ENCODE data around the gene PRKD1.

PRKD1 gene

GRCh38 chr14:29918981-29919380, 8.7 kb downstream of the PRKD1 start:
- no peak overlapping the region for H3K27ac Mint-ChIP-seq
- no peaks in the 10 kb centered on the region for H3K4me1 Mint-ChIP-seq
- no peak for ATAC-seq
- H3K4me3 Mint-ChIP-seq, result no peak overlapping the region
- no peaks in the 10 kb centered on the region for H3K36me3 Mint-ChIP-seq
- H3K9me3 Mint-ChIP-seq, result peaks cover 3% of the 10 kb centered on the region
- H3K27me3 Mint-ChIP-seq, result no peaks in the 10 kb centered on the region

GRCh38 chr14:29913566-29913965, 14.1 kb downstream of the PRKD1 start:
- no peaks in the 10 kb centered on the region for H3K27me3 Mint-ChIP-seq
- no peaks in the 10 kb centered on the region for H3K4me1 Mint-ChIP-seq
- H3K4me3 Mint-ChIP-seq, result no peak overlapping the region
- no peak overlapping the region for H3K27ac Mint-ChIP-seq
- ATAC-seq, result no peak
- no peaks in the 10 kb centered on the region for H3K9me3 Mint-ChIP-seq
- no peaks in the 10 kb centered on the region for H3K36me3 Mint-ChIP-seq

- H3K27me3 Mint-ChIP-seq, result no peaks in the 10 kb centered on the region
- H3K4me1 Mint-ChIP-seq, result no peaks in the 10 kb centered on the region
- H3K36me3 Mint-ChIP-seq, result no peaks in the 10 kb centered on the region
- H3K4me3 Mint-ChIP-seq, result no peak overlapping the region
- no peak overlapping the region for H3K27ac Mint-ChIP-seq
- H3K9me3 Mint-ChIP-seq, result no peaks in the 10 kb centered on the region
- ATAC-seq, result no peak
These were observed 15.8 kb downstream of the PRKD1 start for GRCh38 chr14:29911810-29912209.

DNA sequence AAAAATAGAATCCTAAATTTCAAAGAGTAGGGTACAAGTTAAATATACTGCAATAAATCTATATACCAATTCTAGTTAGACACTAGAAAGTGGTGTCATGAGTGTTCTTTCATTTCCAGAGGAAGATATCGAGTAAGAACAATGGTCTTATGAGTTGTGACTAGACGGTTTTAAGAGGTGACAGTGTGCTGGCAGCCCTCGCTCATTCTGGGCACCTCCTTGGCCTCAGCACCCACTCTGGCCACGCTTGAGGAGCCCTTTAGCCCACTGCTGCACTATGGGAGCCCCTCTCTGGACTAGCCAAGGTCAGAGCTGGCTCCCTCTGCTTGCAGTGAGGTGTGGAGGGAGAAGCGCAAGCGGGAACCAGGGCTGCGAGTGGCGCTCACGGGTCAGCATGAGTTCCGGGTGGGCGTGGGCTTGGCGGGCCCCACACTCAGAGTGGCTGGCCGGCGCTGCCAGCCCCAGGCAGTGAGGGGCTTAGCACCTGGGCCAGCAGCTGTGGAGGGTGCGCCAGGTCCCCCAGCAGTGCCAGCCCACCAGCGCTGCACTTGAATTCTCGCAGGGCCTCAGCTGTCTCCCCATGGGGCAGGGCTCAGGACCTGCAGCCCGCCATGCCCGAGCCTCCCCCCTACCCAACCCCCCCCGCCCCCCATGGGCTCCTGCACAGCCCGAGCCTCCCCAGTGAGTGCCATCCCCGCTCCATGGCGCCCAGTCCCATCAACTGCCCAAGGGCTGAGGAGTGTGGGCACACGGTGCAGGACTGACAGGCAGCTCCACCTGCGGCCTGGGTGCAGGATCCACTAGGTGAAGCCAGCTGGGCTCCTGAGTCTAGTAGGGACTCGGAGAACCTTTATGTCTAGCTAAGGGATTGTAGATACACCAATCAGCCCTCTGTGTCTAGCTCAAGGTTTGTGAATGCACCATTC, 18.7 kb downstream of the PRKD1 start:
- Mint-ChIP-seq H3K27me3 (no peaks in the 10 kb centered on the region), H3K9me3 (no peaks in the 10 kb centered on the region), H3K27ac (no peak overlapping the region), H3K4me3 (no peak overlapping the region), H3K4me1 (no peaks in the 10 kb centered on the region), H3K36me3 (no peaks in the 10 kb centered on the region)
- ATAC-seq, result no peak

GRCh38 chr14:29906256-29906870, 21.3 kb downstream of the PRKD1 start:
- ATAC-seq, result no peak
- H3K36me3 Mint-ChIP-seq, result no peaks in the 10 kb centered on the region
- H3K9me3 Mint-ChIP-seq, result no peaks in the 10 kb centered on the region
- no peak overlapping the region for H3K27ac Mint-ChIP-seq
- no peaks in the 10 kb centered on the region for H3K27me3 Mint-ChIP-seq
- H3K4me1 Mint-ChIP-seq, result no peaks in the 10 kb centered on the region
- no peak overlapping the region for H3K4me3 Mint-ChIP-seq

GRCh38 chr14:29905543-29905942, 22.1 kb downstream of the PRKD1 start:
- no peak overlapping the region for H3K4me3 Mint-ChIP-seq
- H3K27me3 Mint-ChIP-seq, result no peaks in the 10 kb centered on the region
- ATAC-seq, result no peak
- no peaks in the 10 kb centered on the region for H3K36me3 Mint-ChIP-seq
- H3K9me3 Mint-ChIP-seq, result peaks cover 3% of the 10 kb centered on the region
- no peak overlapping the region for H3K27ac Mint-ChIP-seq
- H3K4me1 Mint-ChIP-seq, result peaks cover under 1% of the 10 kb centered on the region

DNA sequence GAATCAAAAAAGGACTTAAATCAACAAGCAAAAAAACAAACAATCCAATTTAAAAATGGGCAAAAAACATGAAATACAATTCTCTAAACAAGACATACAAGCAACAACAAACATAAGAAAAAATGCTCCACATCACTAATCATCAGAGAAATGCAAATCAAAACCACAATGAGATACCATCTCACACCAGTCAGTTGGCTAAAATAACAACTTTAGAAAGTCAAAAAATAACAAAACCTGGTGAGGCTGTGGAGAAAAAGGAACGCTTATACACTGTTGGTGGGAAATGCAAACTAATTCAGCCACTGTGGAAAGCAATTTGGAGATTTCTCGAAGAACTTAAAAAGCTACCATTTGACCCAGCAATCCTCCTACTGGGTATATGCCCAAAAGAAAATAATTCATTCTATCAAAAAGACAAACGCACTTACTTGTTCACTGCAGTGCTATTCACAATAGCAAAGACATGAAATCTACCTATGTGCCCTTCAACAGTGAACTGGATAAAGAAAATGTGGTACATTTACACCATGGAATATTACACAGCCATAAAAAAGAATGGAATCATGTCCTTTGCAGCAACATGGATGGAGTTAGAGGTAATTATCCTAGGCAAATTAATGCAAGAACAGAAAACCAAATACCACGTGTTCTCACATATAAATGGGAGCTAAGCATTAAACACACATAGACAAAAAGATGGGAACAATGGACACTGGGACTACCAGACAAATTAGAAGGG, 26.9 kb downstream of the PRKD1 start:
- no peak overlapping the region for H3K4me3 Mint-ChIP-seq
- H3K9me3 Mint-ChIP-seq, result peaks cover 3% of the 10 kb centered on the region
- H3K27me3 Mint-ChIP-seq, result no peaks in the 10 kb centered on the region
- ATAC-seq, result no peak
- peaks cover 6% of the 10 kb centered on the region for H3K4me1 Mint-ChIP-seq
- no peaks in the 10 kb centered on the region for H3K36me3 Mint-ChIP-seq
- no peak overlapping the region for H3K27ac Mint-ChIP-seq

DNA sequence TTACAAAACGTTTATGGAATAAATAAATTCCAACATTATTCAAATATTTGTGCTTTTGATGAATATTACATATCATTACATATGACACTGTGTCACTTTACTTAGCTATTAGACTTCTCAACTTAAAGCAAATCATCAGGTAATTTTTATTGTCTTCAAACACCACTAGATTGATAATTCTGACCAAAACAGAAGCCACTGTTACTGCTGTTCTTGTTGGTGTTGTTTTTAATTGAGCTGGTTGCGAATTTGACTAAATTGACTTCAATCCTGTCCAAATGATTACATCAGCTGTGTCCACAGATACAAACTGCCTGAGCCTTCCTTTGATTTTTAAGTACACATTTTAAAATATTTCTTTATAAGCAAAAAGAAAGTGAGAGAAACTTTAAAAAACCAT, 29.2 kb downstream of the PRKD1 start:
- Mint-ChIP-seq H3K4me3 (no peak overlapping the region), H3K4me1 (peaks cover 6% of the 10 kb centered on the region), H3K9me3 (peaks cover 3% of the 10 kb centered on the region), H3K36me3 (no peaks in the 10 kb centered on the region), H3K27me3 (no peaks in the 10 kb centered on the region), H3K27ac (no peak overlapping the region)
- no peak for ATAC-seq

DNA sequence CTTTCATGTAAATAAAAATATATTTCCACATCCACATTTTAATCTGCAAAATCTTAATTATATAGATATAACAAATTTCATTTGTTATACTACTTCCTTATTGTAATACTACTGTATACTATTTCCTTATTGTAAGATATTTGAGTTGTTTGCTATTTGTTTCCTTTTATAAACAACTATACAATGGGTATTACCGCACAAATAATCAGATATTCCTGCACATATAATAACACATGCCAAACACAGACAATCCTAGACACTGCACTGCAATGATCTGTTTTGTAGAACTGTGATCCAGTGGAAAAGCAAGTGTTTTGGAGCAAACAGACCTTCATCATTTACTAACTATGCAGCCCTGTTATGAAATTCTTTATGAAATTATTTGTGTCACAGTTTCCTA, 30.5 kb downstream of the PRKD1 start:
- no peak overlapping the region for H3K4me3 Mint-ChIP-seq
- H3K9me3 Mint-ChIP-seq, result peaks cover 3% of the 10 kb centered on the region
- peaks cover 6% of the 10 kb centered on the region for H3K4me1 Mint-ChIP-seq
- no peak overlapping the region for H3K27ac Mint-ChIP-seq
- no peaks in the 10 kb centered on the region for H3K36me3 Mint-ChIP-seq
- no peaks in the 10 kb centered on the region for H3K27me3 Mint-ChIP-seq
- no peak for ATAC-seq

DNA sequence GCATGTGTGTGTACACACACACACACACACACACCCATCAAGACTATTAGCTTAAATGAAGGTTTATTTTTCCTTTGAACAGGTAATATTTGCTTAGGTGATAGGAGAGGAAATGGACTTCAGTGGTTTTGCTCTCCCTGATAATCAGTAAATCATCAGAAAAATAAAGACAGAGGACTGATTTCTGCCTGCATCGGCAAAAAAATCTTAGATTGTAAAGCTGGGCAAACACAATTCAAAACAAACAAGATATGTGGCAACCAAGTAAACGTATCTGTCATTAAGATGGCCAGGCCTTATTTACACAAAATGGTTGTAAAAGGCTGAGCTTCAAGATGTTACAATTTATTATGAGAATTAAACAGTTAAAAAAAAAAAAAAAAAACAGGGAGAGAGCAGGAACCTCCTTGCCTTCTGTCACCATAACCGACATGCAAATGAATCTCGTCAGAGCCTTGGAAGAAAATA, 31.3 kb downstream of the PRKD1 start:
- no peaks in the 10 kb centered on the region for H3K27me3 Mint-ChIP-seq
- no peak for ATAC-seq
- peaks cover 6% of the 10 kb centered on the region for H3K4me1 Mint-ChIP-seq
- H3K36me3 Mint-ChIP-seq, result no peaks in the 10 kb centered on the region
- peaks cover 3% of the 10 kb centered on the region for H3K9me3 Mint-ChIP-seq
- no peak overlapping the region for H3K27ac Mint-ChIP-seq
- H3K4me3 Mint-ChIP-seq, result no peak overlapping the region

DNA sequence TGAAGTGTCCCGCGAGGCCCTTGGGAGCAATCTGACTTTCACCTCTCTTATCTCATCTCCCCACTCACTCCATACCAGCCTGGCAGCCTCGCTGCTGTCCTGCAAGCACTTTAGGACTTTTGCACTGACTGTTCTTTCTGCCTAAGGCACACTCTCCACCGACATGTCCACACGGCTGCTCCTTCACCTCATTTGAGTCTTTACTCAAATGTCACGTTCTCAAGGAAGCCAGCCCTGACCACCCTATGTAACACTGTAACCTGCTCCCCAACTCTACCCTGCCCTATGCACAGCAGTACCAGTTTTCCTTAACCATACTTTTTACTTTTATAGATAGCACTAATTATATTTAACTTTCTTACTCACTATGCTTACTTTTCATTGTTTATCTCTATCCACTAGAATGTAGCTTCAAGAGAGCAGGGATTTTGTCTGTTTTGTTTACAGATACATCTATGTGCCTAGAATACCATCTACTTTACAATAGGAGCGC, 32.0 kb downstream of the PRKD1 start:
- Mint-ChIP-seq H3K36me3 (no peaks in the 10 kb centered on the region), H3K4me3 (no peak overlapping the region), H3K27ac (no peak overlapping the region), H3K9me3 (no peaks in the 10 kb centered on the region), H3K4me1 (peaks cover 6% of the 10 kb centered on the region), H3K27me3 (no peaks in the 10 kb centered on the region)
- ATAC-seq, result no peak

DNA sequence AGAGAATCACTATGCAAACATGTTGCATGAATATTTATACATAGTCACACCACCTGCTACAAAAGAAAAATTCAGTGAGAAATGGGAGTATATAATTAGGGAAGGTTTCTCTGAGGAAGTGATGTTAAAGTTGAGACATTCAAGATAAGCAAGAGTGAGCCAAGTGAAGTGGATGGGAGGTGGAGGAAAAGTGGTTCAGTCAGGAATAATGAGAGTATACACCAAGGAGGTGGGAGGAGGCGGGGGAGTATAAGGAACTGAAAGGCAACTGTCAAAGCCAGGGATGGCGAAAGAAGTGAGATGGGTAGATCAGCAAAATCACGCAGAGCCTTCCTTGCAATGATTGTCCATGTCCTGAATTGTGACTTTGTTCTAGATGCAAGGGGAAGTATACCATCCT, 33.7 kb downstream of the PRKD1 start:
- Mint-ChIP-seq H3K27me3 (no peaks in the 10 kb centered on the region), H3K36me3 (no peaks in the 10 kb centered on the region), H3K27ac (no peak overlapping the region), H3K4me1 (no peaks in the 10 kb centered on the region), H3K4me3 (no peak overlapping the region), H3K9me3 (no peaks in the 10 kb centered on the region)
- ATAC-seq, result no peak

DNA sequence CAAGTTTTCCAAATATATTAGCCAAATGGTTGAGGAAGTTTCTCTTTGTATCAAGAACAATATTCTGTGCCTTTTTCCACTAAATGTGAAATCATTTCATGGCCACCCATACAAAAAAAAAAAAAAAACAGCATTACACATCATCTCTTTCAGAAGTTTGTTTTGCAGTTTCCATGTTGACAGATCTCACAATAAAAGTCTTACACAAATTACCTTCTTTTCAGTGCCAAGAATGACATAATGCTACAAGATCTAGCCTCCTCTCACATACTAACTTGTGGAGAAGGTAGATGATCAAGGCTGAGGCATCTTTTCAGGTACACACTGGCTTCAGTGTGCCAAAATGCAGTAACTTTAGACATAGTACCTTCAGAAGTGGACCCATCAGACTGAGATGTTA, 35.3 kb downstream of the PRKD1 start:
- Mint-ChIP-seq H3K27me3 (no peaks in the 10 kb centered on the region), H3K4me3 (no peak overlapping the region), H3K4me1 (no peaks in the 10 kb centered on the region), H3K36me3 (no peaks in the 10 kb centered on the region), H3K27ac (no peak overlapping the region), H3K9me3 (no peaks in the 10 kb centered on the region)
- no peak for ATAC-seq

- Mint-ChIP-seq H3K27ac (no peak overlapping the region), H3K9me3 (peaks cover 6% of the 10 kb centered on the region), H3K36me3 (no peaks in the 10 kb centered on the region), H3K4me3 (no peak overlapping the region), H3K27me3 (no peaks in the 10 kb centered on the region), H3K4me1 (no peaks in the 10 kb centered on the region)
- ATAC-seq, result no peak
These were observed 41.7 kb downstream of the PRKD1 start for GRCh38 chr14:29885988-29886387.

GRCh38 chr14:29868000-29868399, 59.6 kb downstream of the PRKD1 start:
- no peaks in the 10 kb centered on the region for H3K9me3 Mint-ChIP-seq
- no peaks in the 10 kb centered on the region for H3K4me1 Mint-ChIP-seq
- no peaks in the 10 kb centered on the region for H3K27me3 Mint-ChIP-seq
- H3K4me3 Mint-ChIP-seq, result no peak overlapping the region
- no peak for ATAC-seq
- H3K36me3 Mint-ChIP-seq, result no peaks in the 10 kb centered on the region
- no peak overlapping the region for H3K27ac Mint-ChIP-seq

Data from stimulated activated memory B cell treated with anti-CD40 and anti-IgM and Interleukin-4, amounts not matched to agents 10 μg/mL and 1 μg/mL and 100 μg/mL, for 72 hours (primary cell).